NCI-H1930 (cell line): ENCODE measurements around the gene THEMIS.
A peak's percentile ranks its signal among the peaks of the same experiment; 100 is the strongest.
"Not testable (repeated sequence)": the region's sequence is repeated elsewhere in the genome, so short reads cannot be mapped to it uniquely, and the experiment has no call there.

ENCODE experiments used
- DNase-seq, 2 experiments: peaks; one replicate each; lab custom pipeline; 2025; lab: John Stamatoyannopoulos, UW

Gene THEMIS

GRCh38 chr6:127794405-127794804 is 106.5 kb downstream of the THEMIS start:
- DNase-seq = no peak

- no peak for DNase-seq
Observed at GRCh38 chr6:127793396-127793795, 107.5 kb downstream of the THEMIS start.

GRCh38 chr6:127792616-127793015 is 108.2 kb downstream of the THEMIS start:
- no peak for DNase-seq

GRCh38 chr6:127791779-127792528 is 108.9 kb downstream of the THEMIS start:
- no peak for DNase-seq

- no peak for DNase-seq
Observed at GRCh38 chr6:127790571-127790970, 110.3 kb downstream of the THEMIS start.

GRCh38 chr6:127786109-127786508 is 114.7 kb downstream of the THEMIS start:
- no peak for DNase-seq

GRCh38 chr6:127784468-127784867 is 116.4 kb downstream of the THEMIS start:
- no peak for DNase-seq

GRCh38 chr6:127781636-127782272 is 119.1 kb downstream of the THEMIS start:
- DNase-seq = not testable (repeated sequence)

GRCh38 chr6:127776320-127776719 is 124.5 kb downstream of the THEMIS start:
- DNase-seq = no peak

GRCh38 chr6:127775371-127775770 is 125.5 kb downstream of the THEMIS start:
- DNase-seq = no peak

- DNase-seq = no peak
Observed at GRCh38 chr6:127768745-127769144, 132.1 kb downstream of the THEMIS start.

GRCh38 chr6:127768223-127768622 is 132.6 kb downstream of the THEMIS start:
- no peak for DNase-seq

- no peak for DNase-seq
Observed at GRCh38 chr6:127765949-127766348, 134.9 kb downstream of the THEMIS start.

GRCh38 chr6:127762284-127762683 is 138.6 kb downstream of the THEMIS start:
- DNase-seq = no peak

- DNase-seq = no peak
Observed at GRCh38 chr6:127761084-127761483, 139.8 kb downstream of the THEMIS start.

- no peak for DNase-seq
Observed at GRCh38 chr6:127749095-127749494, 151.8 kb downstream of the THEMIS start.

- DNase-seq = no peak
Observed at GRCh38 chr6:127748290-127748689, 152.6 kb downstream of the THEMIS start.

- DNase-seq = no peak
Observed at GRCh38 chr6:127738423-127738822, 162.4 kb downstream of the THEMIS start.

GRCh38 chr6:127737768-127738167 is 163.1 kb downstream of the THEMIS start:
- no peak for DNase-seq

GRCh38 chr6:127737009-127737486 is 163.8 kb downstream of the THEMIS start:
- DNase-seq = peak; percentile 30 to 55

GRCh38 chr6:127732927-127733326 is 167.9 kb downstream of the THEMIS start:
- no peak for DNase-seq

GRCh38 chr6:127727260-127727953 is 173.5 kb downstream of the THEMIS start:
- no peak for DNase-seq

GRCh38 chr6:127725821-127726220 is 175.0 kb downstream of the THEMIS start:
- DNase-seq = no peak
